NCI-H510A treated with DMSO at 0.1 percent for 48 hours (cell line): ENCODE measurements around the gene DOCK11.
A peak's percentile ranks its signal among the peaks of the same experiment; 100 is the strongest.

Source experiments
- DNase-seq: peaks from one replicate; lab custom pipeline; 2025; lab: John Stamatoyannopoulos, UW

Gene DOCK11

GRCh38 chrX:118530219-118530911, 34.8 kb downstream of the DOCK11 start:
- DNase-seq: no peak

DNA sequence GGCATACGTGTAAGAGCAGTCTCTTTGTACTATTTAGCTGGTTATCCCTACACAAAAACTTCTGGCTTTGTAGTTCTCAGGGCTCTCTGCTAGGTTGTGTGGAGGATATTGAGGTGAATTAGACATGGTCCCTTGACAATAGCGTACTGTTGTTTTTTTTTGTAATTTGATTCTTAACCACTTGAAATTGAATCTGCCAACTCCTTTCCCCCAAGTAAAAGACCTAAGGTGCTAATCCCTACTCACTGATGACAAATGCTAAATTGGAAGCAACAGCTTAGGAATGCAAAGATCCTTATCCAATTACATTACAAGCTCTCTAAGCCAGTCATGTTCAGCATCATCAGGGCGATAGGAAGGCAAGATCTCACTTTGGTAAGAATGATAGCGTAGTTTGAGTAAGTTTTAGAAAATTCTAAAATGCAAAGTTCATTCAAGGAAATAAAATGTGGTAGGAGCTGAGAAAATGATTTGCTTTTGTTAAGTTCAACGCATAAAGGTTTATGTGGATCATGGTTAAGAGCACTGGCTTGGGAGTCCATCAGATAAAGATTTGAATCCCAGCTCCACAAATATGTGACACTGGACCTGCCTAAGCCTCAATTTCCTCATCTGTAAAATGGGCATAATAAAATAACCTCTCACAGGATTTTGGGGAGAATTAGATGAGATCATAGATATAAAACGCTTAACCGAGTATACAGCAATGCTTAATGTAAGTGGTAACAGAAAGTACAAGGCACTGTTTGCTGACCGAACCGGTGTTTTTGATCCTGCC, 39.3 kb downstream of the DOCK11 start:
- DNase-seq: peak; percentile 1

- no peak for DNase-seq
Observed at GRCh38 chrX:118536204-118536603, 40.6 kb downstream of the DOCK11 start.

- no peak for DNase-seq
Observed at GRCh38 chrX:118536687-118537461, 41.3 kb downstream of the DOCK11 start.

GRCh38 chrX:118538386-118538785, 42.8 kb downstream of the DOCK11 start:
- no peak for DNase-seq

- no peak for DNase-seq
Observed at GRCh38 chrX:118540342-118540741, 44.7 kb downstream of the DOCK11 start.

GRCh38 chrX:118541482-118541881, 45.9 kb downstream of the DOCK11 start:
- DNase-seq: no peak

- DNase-seq: no peak
Observed at GRCh38 chrX:118545510-118545909, 49.9 kb downstream of the DOCK11 start.

- DNase-seq: no peak
Observed at GRCh38 chrX:118548841-118549240, 53.2 kb downstream of the DOCK11 start.

DNA sequence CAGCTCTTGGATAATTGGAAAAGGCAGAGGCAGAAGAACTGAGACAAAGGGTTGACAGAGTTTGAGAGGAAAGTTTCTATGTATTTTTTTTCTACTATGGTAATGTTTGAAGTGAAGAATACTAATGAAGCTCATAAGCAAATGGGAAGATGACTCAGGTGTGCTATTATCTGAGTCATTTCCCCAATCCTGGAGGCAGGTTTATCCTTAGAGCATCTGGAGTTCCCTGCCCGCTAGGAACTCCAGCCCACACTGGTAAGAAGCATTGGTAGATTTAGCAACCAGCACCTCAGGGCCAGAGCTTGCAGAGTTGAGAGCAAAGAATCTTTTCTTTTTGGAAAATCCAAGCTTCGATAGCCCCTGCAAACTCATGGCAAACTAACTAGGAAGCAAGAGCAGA, 55.2 kb downstream of the DOCK11 start:
- no peak for DNase-seq

- no peak for DNase-seq
Observed at GRCh38 chrX:118551426-118551825, 55.8 kb downstream of the DOCK11 start.

DNA sequence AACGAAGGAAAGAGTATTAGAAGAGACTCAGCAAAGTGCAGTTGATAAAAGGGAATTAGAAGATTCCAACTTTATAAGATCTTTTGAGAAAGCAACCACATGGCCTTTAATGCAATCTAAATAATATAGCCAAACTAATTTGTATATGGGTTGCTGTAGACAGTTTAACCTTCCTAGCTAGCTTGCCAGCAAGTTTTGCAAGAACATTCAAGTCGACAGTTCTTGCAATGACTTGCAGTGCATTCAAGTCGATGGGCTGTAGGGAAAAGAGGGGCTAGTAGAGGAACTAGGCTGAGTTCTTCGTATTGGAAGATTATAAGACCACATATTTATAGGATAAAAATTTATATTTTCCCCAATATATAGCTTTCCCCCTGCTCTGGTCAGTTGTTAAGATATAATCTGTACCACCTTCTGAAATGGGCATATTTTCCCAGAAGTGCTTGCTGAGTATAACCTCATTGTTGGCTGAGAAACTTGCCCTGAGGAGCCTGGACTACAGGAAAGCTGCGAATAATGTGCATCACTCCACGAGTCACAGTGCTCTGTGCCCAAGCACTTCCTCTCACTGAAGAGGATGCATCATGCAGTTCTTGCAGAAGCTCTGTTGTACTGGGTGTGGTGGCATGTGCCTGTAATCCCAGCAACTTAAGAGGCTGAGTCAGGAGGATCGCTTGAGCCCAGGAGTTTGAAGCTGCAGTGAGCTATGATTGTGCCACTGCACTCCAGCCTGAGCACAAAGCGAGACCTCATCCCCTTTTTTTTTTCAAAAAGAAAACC, 56.7 kb downstream of the DOCK11 start:
- no peak for DNase-seq

DNA sequence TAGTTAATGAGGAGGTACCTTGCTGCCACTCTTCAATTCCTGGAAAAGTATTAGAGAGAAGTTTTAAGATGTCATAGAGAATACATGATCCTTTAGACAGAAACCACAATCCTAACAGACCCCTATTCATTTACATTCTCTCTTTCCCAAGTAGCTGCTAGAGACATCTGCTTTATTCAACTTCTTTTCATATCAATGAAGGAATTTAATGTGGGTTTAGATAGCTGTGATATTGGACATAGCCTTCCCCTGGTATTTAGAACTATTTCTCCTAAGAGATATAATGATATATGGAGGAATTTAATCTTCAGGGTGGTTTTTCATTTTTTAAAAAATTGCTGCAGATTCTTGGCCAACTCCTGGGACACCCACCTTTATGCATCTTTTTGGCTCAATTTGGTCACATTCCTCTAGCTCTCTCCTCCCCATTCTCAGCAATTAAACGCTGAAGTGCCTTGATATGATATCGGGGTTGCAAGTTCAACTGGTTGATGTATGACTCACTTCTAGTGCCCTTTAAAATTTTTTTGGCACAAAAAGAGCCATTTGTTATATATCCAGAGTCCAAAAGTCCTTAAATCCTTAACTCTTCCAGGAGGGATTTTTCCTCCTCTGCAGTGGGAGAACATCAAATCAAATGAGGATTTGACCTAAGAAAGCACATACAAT, 57.6 kb downstream of the DOCK11 start:
- DNase-seq: no peak

DNA sequence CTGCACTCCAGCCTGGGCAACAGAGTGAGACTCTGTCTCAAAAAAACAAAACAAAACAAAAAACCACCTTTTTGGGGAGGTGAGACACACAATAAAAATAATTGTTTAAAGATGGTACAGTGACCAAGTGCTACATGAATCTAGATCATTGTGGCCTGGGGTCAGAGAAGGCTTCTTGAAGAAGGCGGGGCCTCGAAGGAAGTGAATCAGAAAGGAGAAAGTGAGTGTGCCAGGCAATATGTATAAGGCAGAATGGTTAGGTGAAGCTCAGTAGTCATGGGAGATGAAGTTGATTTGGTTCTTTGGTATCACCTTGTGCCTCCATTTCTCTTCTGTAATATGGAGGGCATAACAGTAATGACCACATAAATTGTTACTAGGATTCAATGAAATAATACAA, 58.9 kb downstream of the DOCK11 start:
- DNase-seq: no peak

DNA sequence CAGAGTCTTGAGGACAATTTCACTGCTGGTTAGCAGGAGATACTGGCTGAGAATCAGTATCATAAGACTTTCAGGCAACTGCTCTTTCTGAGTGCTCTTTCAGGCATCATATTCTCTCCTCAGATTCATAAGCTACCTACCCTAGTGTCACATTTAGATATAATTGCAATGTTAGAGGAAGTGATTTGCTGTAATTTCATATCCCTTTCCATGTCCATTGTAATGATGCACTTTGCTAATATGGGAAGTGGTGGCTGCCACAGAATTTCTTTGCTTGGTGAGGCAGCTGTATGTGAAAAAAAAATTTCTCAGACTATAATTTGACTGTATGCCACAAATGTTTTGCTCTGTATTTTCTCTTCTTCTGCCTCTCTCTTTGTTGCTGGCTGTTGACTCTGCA, 63.3 kb downstream of the DOCK11 start:
- no peak for DNase-seq

DNA sequence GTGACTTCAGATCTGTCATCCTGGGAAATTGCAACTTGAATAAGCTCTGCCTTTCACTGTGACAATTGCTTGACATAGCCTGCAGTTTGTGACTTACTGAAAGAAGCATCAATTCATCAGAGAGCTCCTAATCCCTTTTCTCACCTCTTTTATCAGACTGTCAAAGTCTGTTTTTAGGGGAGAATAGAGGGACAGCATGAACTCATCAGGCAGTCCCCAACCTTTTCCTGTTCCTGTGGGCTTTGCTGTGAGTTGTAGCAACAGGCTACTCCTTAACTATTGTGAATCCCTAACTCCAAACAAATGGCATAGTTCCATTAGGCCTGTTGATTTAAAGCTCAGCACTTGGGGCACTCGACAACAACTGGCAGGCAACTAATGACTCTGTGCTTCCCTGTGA, 64.9 kb downstream of the DOCK11 start:
- no peak for DNase-seq

GRCh38 chrX:118562582-118563164, 67.1 kb downstream of the DOCK11 start:
- DNase-seq: no peak

DNA sequence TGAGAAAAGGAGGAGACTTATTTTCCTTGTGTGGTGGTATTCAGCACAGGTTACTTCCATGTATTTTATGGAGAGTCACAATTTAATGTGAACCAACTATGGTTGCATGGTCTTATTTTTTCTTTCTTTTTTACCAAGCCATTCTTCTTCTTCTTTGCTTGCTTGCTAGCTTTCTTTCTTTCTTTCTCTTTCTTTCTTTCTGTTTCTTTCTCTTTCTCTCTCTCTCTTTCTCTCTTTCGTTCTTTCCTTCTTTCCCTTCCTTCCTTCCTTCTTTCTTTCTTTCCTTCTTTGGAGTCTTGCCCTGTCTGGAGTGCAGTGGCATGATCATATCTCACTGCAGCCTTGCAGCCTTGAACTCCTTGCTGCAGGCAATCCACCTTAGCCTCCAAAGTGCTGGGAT, 68.9 kb downstream of the DOCK11 start:
- DNase-seq: no peak

GRCh38 chrX:118565853-118566252, 70.2 kb downstream of the DOCK11 start:
- no peak for DNase-seq

DNA sequence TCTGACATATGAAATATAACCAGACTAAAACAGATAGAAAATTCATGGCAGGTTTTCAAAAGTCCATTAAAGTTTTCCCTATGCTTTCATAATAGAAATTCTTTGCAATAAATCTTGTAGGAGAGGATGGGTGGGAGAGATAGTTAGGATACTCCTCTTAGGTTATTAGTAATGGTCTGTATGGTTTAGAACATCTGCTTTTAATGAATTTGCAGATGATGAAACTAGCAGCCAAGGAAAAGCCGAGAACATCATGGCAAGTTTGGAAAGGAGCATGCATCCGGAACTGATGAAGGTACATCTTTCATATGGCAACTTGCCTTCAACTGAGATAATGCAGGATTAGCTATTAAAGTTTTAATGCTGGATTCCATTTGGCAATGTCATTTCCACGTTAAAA, 70.7 kb downstream of the DOCK11 start:
- no peak for DNase-seq

DNA sequence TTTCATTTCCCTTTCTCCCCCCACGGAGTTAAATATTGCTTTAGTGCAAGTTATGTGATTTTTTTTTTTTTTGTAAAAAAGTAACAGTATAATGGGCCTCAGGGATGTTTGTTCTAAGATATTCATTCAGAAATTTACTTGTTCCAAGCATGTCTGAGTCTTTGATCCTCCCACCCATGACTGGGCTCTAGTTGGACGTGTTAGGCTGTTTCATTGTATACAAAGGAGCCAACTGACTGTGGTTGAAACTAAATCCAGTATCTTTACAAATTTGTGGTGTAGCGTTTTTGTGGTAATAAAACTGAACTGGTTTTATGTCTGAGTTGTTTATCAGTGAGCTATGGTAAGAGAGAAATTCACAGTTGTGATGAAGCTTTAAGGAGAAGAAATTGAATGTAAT, 74.1 kb downstream of the DOCK11 start:
- no peak for DNase-seq
